ENCODE results near the gene IL1R2.

DNA sequence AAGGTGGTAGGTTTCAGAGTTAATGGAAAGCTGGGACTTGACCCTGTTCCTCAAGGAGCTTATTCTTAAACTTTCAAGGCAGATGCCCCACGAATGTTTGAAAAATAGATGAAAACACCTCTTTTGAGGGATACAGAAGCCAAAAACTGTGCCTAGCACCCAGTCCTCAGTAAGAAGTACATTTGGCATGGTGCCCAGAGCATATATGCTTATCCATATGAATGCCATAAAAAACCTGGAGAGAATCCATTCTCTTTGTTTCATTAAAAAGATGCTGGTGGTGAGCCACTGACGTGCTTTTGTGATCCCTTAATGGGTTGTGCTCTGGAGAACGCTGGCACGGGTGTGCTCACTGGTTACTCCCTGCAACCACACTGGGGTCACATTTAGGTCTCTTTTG is 69.0 kb downstream of the IL1R2 start:
- TF ChIP-seq, protein P1, sequence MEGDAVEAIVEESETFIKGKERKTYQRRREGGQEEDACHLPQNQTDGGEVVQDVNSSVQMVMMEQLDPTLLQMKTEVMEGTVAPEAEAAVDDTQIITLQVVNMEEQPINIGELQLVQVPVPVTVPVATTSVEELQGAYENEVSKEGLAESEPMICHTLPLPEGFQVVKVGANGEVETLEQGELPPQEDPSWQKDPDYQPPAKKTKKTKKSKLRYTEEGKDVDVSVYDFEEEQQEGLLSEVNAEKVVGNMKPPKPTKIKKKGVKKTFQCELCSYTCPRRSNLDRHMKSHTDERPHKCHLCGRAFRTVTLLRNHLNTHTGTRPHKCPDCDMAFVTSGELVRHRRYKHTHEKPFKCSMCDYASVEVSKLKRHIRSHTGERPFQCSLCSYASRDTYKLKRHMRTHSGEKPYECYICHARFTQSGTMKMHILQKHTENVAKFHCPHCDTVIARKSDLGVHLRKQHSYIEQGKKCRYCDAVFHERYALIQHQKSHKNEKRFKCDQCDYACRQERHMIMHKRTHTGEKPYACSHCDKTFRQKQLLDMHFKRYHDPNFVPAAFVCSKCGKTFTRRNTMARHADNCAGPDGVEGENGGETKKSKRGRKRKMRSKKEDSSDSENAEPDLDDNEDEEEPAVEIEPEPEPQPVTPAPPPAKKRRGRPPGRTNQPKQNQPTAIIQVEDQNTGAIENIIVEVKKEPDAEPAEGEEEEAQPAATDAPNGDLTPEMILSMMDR (IDR thresholded peaks at IDR 0.05), result no peak
- TF ChIP-seq POLR2AphosphoS5 (IDR thresholded peaks at IDR 0.05) (no peak), EP300 (IDR thresholded peaks at IDR 0.05) (no peak), POLR2A (IDR thresholded peaks at IDR 0.05) (no peak)
